ENCODE data around the gene MMP21.

MMP21 gene

GRCh38 chr10:125788156-125789034, 12.8 kb upstream of the MMP21 start:
- no peak for DNase-seq

- DNase-seq: no peak
Measured at GRCh38 chr10:125785791-125786190, 10.2 kb upstream of the MMP21 start.

GRCh38 chr10:125783957-125784356, 8.3 kb upstream of the MMP21 start:
- no peak for DNase-seq

GRCh38 chr10:125783408-125783807, 7.8 kb upstream of the MMP21 start:
- no peak for DNase-seq

GRCh38 chr10:125782616-125783015, 7.0 kb upstream of the MMP21 start:
- DNase-seq: no peak

- DNase-seq: peak; percentile 54
Measured at GRCh38 chr10:125782054-125782453, 6.4 kb upstream of the MMP21 start.

- DNase-seq: peak; percentile 42
Measured at GRCh38 chr10:125781374-125781773, 5.8 kb upstream of the MMP21 start.

GRCh38 chr10:125779403-125780327, 4.0 kb upstream of the MMP21 start:
- DNase-seq: peak; percentile 24

GRCh38 chr10:125778556-125778955, 2.9 kb upstream of the MMP21 start:
- no peak for DNase-seq

- DNase-seq: no peak
Measured at GRCh38 chr10:125777806-125778205, 2.2 kb upstream of the MMP21 start.

- no peak for DNase-seq
Measured at GRCh38 chr10:125774581-125775191, 935 bp downstream of the MMP21 start.

- no peak for DNase-seq
Measured at GRCh38 chr10:125773687-125774543, 1.7 kb downstream of the MMP21 start.

- no peak for DNase-seq
Measured at GRCh38 chr10:125772864-125773180, 2.8 kb downstream of the MMP21 start.

GRCh38 chr10:125772112-125772863, 3.3 kb downstream of the MMP21 start:
- no peak for DNase-seq

- no peak for DNase-seq
Measured at GRCh38 chr10:125770844-125771243, 4.8 kb downstream of the MMP21 start.

GRCh38 chr10:125769175-125769574, 6.4 kb downstream of the MMP21 start:
- no peak for DNase-seq

- no peak for DNase-seq
Measured at GRCh38 chr10:125768219-125768855, 7.3 kb downstream of the MMP21 start.

GRCh38 chr10:125766511-125766910, 9.1 kb downstream of the MMP21 start:
- DNase-seq: no peak

- no peak for DNase-seq
Measured at GRCh38 chr10:125765835-125766234, 9.8 kb downstream of the MMP21 start.

- DNase-seq: no peak
Measured at GRCh38 chr10:125762692-125763648, 12.7 kb downstream of the MMP21 start.
